BJ (cell line): ENCODE measurements around the gene POU2F3. TPM values are rescaled to one million over a fixed set of nuclear protein-coding genes. Genes with fewer than 3 reads are reported as not detected.

Experiments used
- CTCF ChIA-PET: fragments of 350-600 bp; formaldehyde crosslinking; extraction: SDS; loops from one replicate; lab custom pipeline; 2021; ENCODE audit warnings: antibody characterized with exemption, inconsistent platforms; lab: Yijun Ruan, JAX
- POLR2A ChIA-PET: fragments of 300-600 bp; sonication (Branson Sonifier 250); formaldehyde crosslinking; extraction: SDS; loops from one replicate; lab custom pipeline; 2021; ENCODE audit warnings: antibody characterized with exemption; lab: Charles Lee
- DNase-seq: peaks from one replicate; pipeline ENCODE4 v3.0.0-alpha.2; 2011; ENCODE audit warnings: low read depth
- H3K27me3 ChIP-seq: 2 replicates; pipeline ENCODE4 v1.6.0; 2011; ENCODE audit warnings: low read length; ENCODE audit not compliant: control insufficient read depth, insufficient read depth
- H3K36me3 ChIP-seq: 2 replicates; pipeline ENCODE4 v1.5.1; 2011; ENCODE audit warnings: low read length; ENCODE audit not compliant: control insufficient read depth, insufficient read depth
- H3K4me3 ChIP-seq: 2 replicates; pipeline ENCODE4 v1.5.1; 2011; ENCODE audit warnings: low read depth, mild to moderate bottlenecking, control low read depth, low read length
- polyA plus RNA-seq: library from polyadenylated mRNA; depleted of rRNA; stranded (reverse); fragments of >200 nt; gene quantifications from 2 replicates; pipeline ENCODE4 v1.2.3, GENCODE V29; 2011
- TF ChIP-seq, protein P1 (sequence below): IDR thresholded peaks from 2 replicates; pipeline ENCODE4 v1.5.1; 2011; ENCODE audit warnings: low read depth, mild to moderate bottlenecking, control low read depth, inconsistent platforms, low read length, moderate library complexity; ENCODE audit not compliant: insufficient read depth

The POU2F3 gene
- polyA plus RNA-seq, 1 experiment, result 0.06 TPM

DNA sequence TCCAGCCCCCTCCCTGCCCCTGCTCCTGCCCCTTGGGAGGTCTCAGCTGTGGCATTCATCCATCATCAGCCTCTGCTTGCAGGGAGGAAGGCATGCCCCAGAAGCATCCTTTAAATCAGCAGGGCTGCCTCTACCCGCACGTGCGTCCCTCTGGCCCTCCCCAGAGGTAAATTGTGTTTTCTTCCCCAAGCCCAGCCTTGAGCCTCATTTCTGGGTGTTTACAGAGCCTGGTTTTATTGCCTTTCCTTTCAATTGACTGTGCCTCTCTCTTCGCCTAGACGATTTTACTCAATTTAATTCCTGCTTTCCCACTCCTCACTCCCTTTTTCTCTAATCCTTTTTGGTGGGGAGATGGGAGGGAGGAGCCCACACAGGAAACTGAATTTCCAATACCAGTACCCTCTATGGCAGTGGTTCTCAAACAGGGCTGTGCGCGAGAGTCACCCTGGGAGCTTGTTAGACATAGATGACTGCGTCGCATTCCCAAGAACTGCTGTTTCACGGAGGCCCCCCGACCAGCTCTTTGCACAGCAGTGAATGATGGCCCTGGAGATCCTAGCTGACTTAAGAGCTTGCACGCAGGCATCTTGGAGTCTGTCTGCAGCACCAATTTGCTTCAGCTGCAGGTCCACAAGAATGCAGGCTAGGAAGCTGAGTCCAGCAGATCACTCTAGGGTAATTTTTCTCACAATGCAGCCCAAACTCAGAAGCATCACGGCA lies 44.2 kb upstream of the POU2F3 start:
- ChIA-PET CTCF (interaction anchor here (1.0 to 1.8 kb wide), 2 partner anchors 8 to 107 kb away, joined by 3 to 7 read pairs; no protein-coding TSS in a partner anchor), POLR2A (no interaction called here)
- Histone ChIP-seq H3K36me3 (no peaks in the 10 kb centered on the region), H3K27me3 (peaks cover 1% of the 10 kb centered on the region), H3K4me3 (no peak overlapping the region)
- DNase-seq, result no peak
- TF ChIP-seq, protein P1, sequence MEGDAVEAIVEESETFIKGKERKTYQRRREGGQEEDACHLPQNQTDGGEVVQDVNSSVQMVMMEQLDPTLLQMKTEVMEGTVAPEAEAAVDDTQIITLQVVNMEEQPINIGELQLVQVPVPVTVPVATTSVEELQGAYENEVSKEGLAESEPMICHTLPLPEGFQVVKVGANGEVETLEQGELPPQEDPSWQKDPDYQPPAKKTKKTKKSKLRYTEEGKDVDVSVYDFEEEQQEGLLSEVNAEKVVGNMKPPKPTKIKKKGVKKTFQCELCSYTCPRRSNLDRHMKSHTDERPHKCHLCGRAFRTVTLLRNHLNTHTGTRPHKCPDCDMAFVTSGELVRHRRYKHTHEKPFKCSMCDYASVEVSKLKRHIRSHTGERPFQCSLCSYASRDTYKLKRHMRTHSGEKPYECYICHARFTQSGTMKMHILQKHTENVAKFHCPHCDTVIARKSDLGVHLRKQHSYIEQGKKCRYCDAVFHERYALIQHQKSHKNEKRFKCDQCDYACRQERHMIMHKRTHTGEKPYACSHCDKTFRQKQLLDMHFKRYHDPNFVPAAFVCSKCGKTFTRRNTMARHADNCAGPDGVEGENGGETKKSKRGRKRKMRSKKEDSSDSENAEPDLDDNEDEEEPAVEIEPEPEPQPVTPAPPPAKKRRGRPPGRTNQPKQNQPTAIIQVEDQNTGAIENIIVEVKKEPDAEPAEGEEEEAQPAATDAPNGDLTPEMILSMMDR, result no peak

DNA sequence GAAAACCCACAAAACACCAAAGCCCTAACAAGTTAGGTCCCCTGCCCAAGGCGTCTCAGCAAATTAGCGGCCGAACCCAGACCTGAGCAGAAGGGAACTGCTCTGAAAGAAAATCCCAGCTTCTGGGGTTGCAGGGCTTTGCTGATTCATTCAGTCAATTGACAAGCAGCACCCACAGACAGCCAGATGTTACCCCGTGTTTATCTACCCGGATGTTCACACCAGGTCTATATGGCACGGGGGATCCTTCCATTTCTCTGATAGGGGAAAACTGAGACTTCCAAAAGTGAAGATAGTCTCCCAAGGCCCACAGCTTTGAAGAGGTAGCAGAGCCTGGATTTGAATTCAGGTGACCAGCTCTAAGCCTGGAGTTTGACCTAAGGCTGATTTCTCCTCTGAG lies 43.1 kb upstream of the POU2F3 start:
- CTCF ChIA-PET, result interaction anchor here (0.9 to 1.8 kb wide), 3 partner anchors 9 to 106 kb away, joined by 3 to 7 read pairs (median 3); no protein-coding TSS in a partner anchor
- Histone ChIP-seq H3K27me3 (no peaks in the 10 kb centered on the region; the same call in 1 of the 2 replicates), H3K36me3 (no peaks in the 10 kb centered on the region), H3K4me3 (no peak overlapping the region)
- DNase-seq, result no peak
- TF ChIP-seq, protein P1, result no peak
- POLR2A ChIA-PET, result no interaction called here

DNA sequence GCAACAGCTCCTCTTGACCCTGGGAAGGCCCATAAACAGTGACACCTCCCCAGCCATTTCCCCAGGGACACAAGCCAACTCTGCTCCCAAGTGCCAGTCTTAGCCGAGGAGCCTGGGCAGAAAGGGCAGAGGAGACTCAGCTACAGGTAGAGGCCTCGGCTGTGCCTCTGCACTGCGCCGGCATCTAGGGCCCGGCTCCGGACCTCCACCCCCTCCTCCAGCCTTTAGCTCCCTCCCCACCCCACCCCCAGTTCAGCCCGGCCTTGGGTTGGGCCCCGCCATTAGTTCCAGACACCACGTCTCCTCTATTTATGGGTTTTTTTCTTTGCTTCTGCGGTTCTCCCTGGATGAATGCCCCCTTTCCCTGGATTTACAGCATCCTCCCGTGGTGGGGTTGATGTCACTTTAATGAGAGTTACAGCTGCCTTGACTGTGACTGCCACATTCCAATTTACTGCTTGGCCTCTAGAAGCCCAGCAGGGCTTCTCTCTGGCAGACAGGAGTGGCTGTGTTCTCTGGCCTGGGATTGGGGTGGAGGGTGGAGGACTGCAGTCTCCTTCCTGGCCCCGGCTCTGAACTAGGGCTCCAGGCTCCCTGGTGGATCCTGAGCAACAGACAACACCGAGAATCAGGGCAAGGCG lies 42.6 kb upstream of the POU2F3 start:
- POLR2A ChIA-PET, result no interaction called here
- Histone ChIP-seq H3K4me3 (no peak overlapping the region), H3K36me3 (no peaks in the 10 kb centered on the region), H3K27me3 (no peaks in the 10 kb centered on the region; the same call in 1 of the 2 replicates)
- TF ChIP-seq, protein P1, result no peak
- DNase-seq, result peak; percentile 60
- CTCF ChIA-PET, result interaction anchor here (0.9 to 1.8 kb wide), 3 partner anchors 10 to 105 kb away, joined by 3 to 7 read pairs (median 3); no protein-coding TSS in a partner anchor

DNA sequence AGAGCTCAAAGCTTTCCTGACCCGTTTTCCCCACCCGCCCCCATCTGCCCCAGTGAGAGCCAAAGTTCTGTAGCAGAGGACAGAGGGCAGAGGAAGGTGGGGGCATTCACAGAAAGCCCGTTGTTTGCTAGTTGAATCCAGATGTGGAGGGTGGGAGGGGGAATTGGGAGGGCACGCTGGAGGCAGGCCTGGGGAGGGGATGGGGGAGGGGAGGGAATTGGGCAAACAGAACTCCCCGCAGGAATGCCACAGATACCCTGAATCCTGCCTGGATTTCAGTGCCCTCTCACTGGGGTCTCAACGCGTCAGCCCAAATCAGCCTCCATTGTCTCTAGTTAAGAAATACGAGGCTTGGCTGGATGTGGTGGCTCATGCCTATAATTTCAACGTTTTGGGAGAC lies 42.0 kb upstream of the POU2F3 start:
- TF ChIP-seq, protein P1, result no peak
- POLR2A ChIA-PET, result no interaction called here
- Histone ChIP-seq H3K4me3 (no peak overlapping the region), H3K36me3 (no peaks in the 10 kb centered on the region), H3K27me3 (no peaks in the 10 kb centered on the region; the same call in 1 of the 2 replicates)
- DNase-seq, result no peak
- CTCF ChIA-PET, result interaction anchor here (0.8 kb wide), 1 partner anchor 10 kb away, joined by 3 read pairs; no protein-coding TSS in a partner anchor

DNA sequence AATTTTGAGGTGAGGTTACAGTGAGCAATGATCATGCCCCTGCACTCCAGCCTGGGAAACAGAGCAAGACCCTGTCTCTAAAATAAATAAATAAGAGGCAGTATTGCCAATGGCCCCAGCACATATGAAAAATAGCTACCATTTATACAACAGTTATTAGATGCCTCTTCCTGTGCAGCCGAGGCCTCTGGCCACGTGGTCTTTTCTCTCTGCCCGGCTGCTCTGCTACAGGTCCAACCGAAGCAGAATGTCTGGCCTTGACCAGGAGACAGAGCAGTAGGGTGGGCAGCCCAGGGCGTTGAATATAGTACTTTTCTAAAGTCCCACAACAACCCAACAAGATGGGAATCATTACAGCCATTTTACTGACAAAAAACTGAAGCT lies 41.5 kb upstream of the POU2F3 start:
- H3K4me3 ChIP-seq, result no peak overlapping the region
- H3K27me3 ChIP-seq, result no peaks in the 10 kb centered on the region; the same call in 1 of the 2 replicates
- no peak for DNase-seq
- POLR2A ChIA-PET, result no interaction called here
- no peaks in the 10 kb centered on the region for H3K36me3 ChIP-seq
- CTCF ChIA-PET, result interaction anchor here (0.8 to 1.6 kb wide), 4 partner anchors 9 to 19 kb away, joined by 3 to 7 read pairs (median 4); no protein-coding TSS in a partner anchor
- TF ChIP-seq, protein P1, result no peak
